Left lobe of liver (tissue), 2 donors: Measurements from ENCODE around the gene BUD23. TPM values are rescaled to one million over a fixed set of nuclear protein-coding genes. Genes with fewer than 3 reads are reported as not detected.
"Not testable (repeated sequence)": the region's sequence is repeated elsewhere in the genome, so short reads cannot be mapped to it uniquely, and the experiment has no call there.

ENCODE experiments used
- ATAC-seq: fragments of 200-7000 bp; cut with Tn5 transposase; one replicate; pipeline ENCODE4 v1.9.1; 2020; ENCODE audit warnings: mild to moderate bottlenecking, moderate library complexity
- DNase-seq: peaks from one replicate; pipeline ENCODE4 v3.0.0-alpha.2; 2020; ENCODE audit warnings: low spot score
- total RNA-seq: library from RNA; stranded (reverse); gene quantifications from one replicate; pipeline ENCODE4 v1.2.1, GENCODE V29; 2021
- donor health status: DM: no; HTN: no; CAD: no; lungs with moderate emphysema.
- donor health status: DM: no; HTN: yes; CAD: no.

The BUD23 gene
- total RNA-seq, 1 donor from 2014 or later = 28.2 TPM

DNA sequence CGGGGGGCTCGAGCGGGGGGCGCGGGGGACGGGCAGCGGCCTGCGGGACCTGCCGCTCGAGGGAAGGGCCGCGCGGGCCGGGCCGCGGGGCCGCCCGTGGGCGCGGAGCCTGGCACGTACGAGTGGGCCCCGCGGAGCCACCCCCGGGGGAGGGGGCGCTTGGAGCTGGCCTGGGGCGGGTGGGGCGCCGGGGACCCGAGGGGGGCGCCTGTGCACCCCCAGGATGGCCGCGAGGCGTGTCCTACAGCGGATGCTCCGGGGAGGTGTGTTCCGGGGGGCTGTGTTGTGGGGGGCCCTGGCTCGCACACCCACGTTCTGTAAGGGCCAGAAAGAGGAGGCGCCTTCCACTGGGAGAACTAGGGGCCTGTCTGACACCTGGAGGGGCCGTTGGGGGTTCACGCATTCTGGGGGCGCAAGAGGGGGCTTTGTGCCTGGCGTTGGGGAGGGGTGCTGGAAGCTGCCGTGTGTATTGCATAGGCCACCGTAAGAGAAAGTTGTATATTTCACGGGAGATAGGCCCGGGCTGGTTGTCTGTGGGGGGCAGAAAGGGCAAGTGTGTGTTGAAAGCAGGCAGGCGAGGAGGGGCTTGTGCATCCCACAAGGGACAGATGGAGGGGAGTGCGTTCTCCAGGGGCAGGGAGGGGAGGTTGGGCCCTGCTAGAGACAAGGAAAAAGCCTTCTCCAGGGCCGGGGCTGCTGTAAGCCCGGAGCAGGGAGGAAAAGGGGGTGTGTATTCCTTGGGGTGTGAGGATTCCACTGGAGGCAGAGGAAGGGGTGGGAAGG lies 15.1 kb upstream of the BUD23 start:
- DNase-seq (no peak), ATAC-seq (no peak)

DNA sequence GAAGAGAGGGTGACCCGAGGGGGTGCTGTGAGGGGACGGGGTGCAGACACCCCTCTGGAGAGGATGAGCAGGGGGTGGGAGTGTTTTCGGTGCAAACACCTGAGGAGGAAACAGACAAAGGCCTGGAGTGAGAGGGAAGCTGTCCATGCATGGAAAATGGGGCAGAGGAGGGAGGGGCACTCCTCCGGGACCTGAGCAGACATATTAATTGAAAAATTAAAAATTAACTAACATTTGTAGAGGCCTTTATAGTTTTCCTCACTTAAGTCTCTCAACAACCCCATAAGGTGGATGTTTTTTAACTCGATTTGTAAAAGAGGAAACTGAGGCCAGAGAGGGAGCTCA lies 14.5 kb upstream of the BUD23 start:
- ATAC-seq = no peak
- DNase-seq = no peak

DNA sequence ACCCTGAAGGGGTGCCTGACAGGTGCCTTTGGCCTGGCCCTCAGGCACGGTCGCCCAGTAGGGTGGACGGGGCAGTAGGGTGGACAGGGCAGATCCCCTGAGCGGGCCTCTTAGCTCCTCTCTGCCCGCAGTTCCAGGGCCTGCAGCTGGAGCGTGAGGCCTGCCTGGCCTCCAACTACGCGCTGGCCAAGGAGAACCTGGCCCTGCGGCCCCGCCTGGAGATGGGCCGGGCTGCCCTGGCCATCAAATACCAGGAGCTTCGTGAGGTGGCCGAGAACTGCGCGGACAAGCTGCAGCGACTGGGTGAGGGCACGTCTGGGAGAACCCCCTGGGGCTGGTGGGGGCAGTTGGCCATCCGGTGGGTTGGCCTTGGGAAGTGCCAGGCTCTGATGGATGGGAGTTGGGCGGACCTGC lies 14.1 kb upstream of the BUD23 start:
- DNase-seq (no peak), ATAC-seq (no peak)

DNA sequence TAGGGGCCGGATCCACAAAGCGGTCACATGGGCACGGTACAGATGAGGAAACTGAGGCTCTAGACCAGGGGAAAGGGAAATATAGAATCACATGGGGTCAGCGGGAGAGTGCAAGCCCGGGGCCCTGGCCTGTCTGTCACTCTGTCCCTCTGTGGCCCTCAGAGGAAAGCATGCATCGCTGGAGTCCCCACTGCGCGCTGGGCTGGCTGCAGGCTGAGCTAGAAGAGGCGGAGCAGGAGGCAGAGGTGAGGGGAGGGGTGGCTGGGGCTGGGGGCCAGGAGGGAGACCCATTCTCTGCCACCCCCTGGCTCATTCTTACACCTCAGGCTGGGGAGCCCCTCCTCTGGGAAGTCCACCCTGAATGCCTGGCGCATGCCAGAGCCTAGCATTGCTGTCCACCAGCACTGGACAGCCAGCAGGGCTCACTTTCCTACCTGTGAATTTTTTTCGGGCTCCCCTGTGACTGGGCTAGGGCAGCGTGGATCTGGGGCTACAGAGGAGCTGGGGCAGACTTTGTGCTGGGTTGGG lies 13.5 kb upstream of the BUD23 start:
- DNase-seq (no peak), ATAC-seq (no peak)

DNA sequence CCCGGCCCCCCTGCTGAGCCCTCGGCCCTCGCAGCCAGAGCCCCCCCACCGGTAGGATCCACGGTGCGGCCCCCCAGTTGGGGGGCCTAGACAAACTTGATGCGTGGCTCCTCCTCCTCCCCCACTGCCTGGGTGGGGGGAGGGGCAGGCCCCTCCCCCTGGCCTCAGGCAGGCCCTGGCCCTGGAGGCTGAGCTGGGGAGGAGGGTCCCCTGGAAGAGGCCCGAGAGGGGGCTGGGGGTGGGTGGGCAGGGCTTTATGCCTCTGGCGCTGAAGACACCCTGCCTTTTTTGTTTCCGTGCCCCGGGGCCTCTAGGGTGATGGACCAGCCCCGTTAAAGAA lies 12.1 kb upstream of the BUD23 start:
- DNase-seq (no peak), ATAC-seq (no peak)

DNA sequence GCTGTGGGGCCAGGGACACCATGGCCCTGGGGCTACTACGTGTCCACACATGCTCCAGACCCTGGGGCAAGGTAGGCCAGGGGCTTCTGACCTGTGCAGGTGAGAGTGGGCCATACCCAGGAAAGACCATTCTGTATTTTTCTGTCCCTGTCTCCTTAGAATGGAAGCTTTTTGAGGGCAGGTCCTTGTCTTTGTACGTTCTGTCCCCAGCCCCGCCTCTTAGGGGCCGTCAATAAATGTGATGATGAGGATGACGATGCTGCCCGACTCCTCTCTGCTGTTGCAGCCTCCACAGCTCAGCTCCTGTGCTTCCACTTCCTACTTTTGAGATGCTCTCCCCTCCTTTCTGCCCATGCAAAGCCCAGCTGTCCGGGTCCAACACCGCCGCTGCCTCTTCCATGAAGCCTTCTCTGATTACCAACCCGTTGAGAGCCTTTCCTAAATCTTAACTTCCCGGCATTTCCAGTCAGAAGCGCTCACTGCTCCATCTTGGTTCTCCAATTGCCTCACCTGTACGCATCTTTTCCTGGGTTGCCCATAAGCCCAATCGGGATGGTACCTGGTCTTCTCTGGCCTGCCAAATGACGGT lies 11.4 kb upstream of the BUD23 start:
- DNase-seq (no peak), ATAC-seq (no peak)

DNA sequence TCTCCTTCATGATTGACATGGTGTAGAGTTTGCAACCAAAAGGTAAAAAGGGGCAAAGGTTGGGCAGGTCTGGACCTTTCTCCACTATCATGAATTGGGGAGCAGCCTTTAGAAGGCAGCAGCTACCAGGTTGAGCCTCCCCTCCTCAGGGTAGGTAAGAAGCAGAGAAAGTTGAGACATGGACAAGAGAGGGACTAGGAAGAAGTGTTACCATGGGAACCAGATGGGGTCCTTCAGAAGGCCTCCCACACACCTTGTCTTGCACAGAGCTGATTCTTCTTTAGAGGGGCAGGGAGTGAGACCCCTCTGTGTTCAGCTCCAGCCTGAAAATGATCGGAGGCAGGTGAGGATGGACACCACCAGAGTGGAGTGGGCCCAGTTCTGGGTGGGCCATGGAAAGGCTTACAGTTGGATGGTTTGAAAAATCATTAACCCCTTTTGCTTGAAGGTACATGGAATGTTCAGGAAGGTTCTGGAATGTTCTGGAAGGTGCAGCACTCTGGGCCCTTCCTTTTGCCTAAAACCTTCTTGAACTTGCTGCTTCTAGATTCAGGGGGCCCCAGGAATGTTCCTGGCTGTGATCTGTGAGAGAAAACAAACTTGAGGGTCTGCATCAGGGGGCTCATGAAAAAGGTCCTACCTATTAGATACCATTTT lies 8.8 kb upstream of the BUD23 start:
- DNase-seq (no peak), ATAC-seq (no peak)

DNA sequence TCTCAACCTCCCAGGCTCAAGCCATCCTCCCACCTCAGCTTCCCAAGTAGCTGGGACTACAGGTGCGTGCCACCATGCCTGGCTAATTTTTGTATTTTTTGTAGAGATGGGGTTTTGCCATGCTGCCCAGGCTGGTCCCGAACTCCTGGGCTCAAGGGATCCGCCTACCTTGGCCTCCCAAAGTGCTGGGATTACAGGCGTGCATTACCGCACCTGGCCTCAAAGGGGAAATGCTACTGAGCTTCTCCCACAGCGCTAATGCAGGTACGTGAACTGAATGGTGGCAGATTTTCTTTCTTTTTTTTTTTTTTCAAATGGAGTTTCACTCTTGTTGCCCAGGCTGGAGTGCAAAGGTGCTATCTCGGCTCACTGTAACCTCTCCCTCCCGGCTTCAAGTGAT lies 7.3 kb upstream of the BUD23 start:
- DNase-seq, ATAC-seq: not testable (repeated sequence)

DNA sequence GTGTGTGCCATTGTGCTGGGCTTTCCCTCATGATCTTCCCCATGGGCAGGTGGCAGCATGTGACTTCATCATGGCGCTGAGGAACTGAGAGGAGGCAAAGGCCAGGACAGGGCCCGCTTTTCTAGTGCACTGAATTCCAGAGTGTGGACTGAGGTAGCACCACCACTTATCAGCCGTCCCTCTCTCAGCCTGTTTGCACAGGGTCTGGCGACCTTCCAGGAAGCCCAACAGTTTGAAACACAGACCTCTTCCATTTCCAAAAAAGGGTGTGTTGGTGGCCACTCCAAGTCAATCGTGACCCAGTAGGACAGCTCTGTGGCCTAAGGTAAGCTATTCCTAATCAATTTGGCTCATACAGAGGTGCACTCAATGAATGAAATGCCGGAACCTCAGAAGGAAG lies 4.5 kb upstream of the BUD23 start:
- ATAC-seq (no peak), DNase-seq (no peak)

DNA sequence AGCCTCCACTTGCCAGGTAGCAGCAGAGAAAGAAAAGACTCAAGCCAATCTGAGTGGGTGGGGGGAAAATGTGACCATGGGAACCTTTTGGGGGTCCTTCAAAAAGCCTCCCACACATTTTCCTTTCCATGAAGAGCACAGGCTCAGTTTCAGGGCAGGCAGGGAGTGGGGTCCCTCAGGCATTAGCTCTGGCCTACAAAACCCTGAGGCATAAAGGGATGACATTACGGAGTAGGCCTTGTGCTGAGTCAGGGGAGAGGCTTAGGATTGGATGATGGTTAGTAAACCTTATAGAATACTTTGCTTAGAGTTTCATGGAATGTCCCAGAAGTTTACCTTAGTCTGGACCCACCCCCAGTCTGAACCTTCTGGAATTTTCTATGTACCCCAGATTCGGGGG lies 3.7 kb upstream of the BUD23 start:
- DNase-seq (no peak), ATAC-seq (no peak)

DNA sequence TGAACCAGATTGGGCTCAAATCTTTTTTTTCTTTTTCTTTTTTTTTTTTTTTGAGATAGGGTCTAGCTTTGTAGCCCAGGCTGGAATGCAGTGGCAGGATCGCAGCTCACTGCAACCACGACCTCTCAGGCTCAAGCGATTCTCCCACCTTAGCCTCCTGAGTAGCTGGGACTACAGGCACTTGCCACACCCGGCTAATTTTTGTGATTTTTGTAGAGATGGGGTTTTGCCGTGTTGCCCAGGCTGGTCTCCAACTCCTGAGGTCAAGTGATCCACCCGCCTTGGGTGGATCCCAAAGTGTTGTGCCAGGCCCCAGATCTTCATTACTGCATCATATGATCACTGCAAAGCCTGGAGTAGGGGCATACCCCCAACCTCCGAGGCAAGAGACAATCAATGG lies 2.9 kb upstream of the BUD23 start:
- DNase-seq = no peak
- ATAC-seq = no peak

DNA sequence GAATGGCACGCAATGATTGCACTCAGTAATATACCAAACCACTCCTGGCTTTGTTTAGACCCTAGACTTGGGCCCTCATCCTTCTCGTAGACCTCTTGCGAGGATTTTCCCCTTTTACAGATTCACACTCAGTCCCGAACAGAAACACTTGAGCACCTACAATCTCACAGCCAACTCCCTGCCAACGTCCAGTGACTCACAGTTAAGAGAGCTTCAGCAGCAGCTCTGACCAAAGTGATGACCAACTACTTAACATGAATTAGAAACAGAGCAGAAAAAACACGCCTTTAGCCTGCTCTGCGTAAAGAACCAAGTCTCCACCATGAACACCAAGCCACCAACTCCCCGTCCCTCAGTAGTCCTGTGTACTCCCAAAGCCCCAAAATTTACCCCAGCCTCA lies 2.4 kb upstream of the BUD23 start:
- DNase-seq = no peak
- ATAC-seq = no peak

DNA sequence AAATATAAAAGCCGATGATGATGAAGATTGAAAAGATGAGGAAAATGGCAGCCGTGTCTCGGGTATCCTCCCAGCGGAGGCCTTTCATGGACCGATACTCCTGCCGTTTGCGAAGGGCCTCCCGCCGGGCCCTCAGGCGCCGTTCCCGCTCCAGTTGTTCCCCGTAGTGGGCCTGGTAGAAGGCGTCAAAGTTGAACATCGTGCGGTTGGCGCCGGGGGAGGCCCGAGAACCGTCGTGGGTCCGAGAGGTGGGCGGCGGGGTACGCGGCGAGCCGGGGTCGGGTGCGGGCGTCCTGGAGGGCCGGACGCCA lies 697 bp upstream of the BUD23 start:
- ATAC-seq = peak; percentile 3
- no peak for DNase-seq

DNA sequence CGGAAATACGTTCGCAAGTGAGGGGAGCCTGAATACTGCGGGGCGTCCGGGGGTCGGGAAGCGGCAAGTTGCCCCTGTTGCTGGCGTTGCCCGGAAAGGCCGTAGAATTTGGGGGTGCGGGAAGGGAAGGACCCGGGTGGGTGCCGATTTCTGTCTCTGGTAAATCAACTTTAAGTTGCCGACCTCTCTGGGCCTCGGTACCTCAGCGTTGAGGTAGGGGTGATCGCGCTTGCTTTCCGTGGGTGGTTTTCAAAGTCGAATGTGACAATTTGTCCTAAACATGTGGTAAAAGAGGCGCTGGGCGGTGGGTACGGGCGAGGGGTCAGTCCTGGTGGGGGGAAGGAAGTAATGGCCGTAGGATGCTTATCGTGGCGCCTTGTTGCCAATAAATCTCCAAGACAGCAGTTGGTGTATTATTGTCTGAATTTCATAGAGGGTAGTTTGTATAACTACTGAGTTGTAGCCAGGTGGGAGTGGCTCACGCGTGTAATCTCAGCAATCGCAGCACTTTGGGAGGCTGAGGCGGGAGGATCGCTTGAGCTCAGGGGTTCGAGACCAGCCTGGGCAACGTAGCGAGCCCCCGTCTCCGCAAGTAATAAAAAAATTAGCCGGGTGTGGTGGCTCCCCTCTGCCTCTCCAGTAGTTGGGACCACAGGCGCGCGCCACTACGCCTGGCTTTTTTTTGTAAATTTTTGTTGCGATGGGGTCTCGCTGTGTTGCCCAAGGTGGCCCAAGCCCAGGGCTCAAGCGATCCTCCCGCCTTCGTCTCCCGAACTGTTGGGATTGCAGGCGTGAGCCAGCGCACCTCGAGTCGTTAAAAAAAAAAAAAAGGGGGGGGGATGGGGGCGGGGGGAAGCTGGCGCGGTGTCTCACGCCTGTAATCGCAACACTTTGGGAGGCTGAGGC lies 644 bp downstream of the BUD23 start:
- ATAC-seq = peak; percentile 3
- no peak for DNase-seq

DNA sequence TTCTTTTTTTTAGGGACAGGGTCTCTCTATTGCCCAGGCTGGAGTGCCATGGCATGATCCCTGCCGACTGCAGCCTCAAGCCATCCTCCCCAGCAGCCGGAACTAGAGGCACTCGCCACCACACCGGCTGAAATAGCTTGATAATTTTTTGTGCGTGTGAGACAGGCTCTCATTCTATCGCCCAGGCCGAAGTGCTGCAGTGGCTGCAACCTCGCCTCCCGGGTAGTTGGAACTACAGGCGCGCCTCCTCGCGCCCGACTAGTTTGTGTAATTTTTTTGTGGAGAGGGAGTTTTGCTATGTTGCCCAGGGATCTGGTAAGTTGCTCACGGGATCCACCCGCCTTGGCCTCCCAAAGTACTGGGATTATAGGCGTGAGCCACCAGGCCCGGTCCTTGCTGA lies 1.9 kb downstream of the BUD23 start:
- ATAC-seq (no peak), DNase-seq (no peak)

DNA sequence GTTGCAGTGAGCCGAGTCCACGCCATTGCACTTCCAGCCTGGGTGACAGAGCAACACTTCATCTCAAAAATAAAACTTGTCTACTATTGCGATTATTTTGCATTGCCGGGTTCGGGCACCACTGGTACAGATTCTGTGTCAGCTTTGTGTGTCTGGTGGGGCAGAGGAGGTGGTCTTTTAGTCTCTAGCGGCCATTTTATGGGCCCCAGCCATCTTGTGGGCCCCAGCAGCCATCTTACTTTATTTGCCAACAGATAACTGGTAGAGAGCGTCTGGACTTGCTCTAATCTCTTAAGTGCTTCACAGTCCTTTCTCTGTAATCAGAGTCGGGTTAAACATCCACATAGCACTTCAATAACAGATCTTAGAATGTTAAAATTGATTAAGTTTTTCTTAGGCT lies 4.9 kb downstream of the BUD23 start:
- ATAC-seq (no peak), DNase-seq (no peak)

DNA sequence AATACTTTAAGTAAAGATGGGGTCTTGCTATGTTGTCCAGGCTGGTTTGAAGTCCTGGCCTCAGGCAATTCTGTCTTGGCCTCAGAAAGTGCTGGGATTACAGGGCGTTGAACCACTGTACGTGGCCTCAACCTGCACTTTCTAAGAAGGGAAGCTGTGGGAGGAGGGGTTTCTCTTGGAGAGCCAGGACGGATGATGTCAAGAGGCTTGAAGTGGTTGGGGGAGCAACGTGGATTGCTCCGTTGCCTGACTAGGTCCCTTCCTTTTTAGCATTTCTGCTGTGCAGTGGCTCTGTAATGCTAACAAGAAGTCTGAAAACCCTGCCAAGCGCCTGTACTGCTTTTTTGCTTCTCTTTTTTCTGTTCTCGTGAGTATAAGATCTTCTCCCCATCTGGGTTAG lies 7.2 kb downstream of the BUD23 start:
- DNase-seq (no peak), ATAC-seq (no peak)

DNA sequence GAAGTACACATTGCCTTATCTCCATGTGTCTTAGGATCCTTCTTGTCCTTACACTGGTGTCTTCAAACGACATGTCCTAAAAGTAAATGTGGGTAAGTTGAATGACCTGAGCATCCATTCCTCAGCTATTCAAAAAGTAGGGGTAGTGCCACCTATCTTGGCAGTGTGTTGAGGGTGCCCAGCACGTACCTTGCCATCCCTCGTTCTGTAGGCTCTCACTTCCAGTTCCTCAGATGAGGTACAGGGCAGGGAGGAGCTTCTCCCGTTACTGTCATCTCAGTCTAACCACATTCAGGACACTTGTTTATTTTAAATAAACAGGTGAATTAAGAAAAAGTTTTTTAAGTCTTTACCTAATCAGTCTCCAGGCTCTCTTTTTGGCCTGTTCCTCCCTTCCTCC lies 13.0 kb downstream of the BUD23 start:
- DNase-seq (no peak), ATAC-seq (no peak)

DNA sequence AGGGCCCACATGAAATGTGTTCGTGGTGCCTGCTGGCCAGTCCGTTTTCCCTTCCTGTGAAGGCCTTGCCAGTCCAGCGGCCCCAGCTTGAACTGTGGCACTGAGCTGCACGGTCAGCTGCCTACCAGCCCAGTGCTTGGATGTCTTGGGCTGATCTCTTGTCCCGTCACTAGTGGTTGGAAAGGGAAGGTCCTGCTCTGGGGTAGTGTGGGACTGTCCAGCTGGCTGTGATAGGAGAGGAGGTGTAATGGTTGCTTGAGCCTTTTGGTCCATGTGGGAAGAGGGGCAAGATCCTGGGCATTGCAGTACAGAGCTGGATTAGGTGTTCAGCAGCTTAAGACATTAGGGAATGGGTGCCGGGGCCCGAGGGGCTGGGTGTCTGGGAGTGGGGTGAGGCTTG lies 15.0 kb downstream of the BUD23 start:
- no peak for DNase-seq

DNA sequence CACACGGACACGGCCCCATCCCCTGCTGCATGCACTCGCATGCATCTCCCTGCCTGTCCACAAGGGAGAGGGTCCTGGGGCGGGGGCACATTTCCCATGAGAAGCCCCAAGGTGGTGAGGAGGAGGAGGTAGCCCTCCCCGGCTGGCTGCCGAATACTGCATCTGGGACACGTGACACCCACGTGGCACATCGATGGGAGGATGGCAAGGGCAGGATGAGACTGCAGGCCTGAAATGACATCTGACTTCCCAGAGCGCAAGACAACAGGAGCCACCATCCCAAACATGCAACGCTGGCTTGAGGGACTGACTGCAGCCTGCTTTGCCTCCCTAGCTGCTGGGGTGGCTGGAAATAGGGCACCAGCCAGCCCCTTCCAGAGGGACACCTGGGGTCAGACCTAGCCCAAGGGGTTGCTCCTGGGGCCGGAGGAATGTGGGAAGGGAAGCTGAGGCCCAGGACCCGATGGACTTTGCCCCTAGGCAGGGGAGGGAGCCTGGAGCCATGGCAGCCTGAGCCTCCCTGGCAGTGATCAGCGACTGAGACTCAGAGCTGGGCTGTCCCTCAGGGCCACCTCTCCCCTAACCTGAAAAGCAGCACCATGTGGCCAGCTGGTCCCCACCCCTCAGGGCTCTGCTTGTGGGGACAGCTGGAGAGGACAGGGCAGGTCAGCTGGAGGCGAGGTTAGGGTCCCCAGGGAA lies 16.1 kb downstream of the BUD23 start:
- ATAC-seq (peak; percentile 17), DNase-seq (no peak)

More for the DNA sequence above, 15.0 kb downstream of the BUD23 start:
- no peak for ATAC-seq

DNA sequence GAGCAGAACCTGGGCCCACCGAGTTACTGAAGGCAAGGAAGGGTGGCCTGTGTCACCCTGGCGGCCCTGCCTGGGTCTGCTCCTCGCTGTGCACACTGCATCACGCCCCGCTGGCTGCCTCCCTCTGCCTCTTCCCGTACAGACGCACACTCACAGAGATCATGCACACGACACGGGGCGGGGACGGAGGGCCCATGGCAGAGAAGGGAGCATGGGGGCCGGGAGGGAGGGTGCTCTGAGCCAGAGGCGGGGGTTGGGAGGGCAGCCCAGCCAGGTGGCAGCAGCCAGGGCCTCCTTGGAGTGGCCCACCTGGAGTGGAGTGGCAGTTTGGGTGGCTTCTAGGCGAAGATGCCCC lies 16.6 kb downstream of the BUD23 start:
- DNase-seq (no peak), ATAC-seq (no peak)
